Suprapubic skin (tissue), 3 donors: ENCODE measurements around the gene IFT52.
"Not testable (repeated sequence)": the region's sequence is repeated elsewhere in the genome, so short reads cannot be mapped to it uniquely, and the experiment has no call there.

Experiments used
- EP300 ChIP-seq: sonication (generic); formaldehyde crosslinking; IDR thresholded peaks from one replicate; pipeline ENCODE4 v1.6.1; 2017; ENCODE audit warnings: antibody characterized with exemption
- POLR2A ChIP-seq, 2 donors: fragments of 450-650 bp; IDR thresholded peaks; one replicate each; pipeline ENCODE4 v1.6.1; 2017; ENCODE audit warnings: antibody characterized with exemption in 2 of 2, mild to moderate bottlenecking in 2 of 2, moderate library complexity in 2 of 2
- TF ChIP-seq, protein P1 (sequence below), 2 donors: fragments of 200-600 bp in 1 of 2; fragments of 450-650 bp in 1 of 2; sonication (generic) in 1 of 2; IDR thresholded peaks; one replicate each; pipeline ENCODE4 v1.5.1; 2016 to 2019; ENCODE audit warnings: antibody characterized with exemption in 2 of 2, mild to moderate bottlenecking in 1 of 2, moderate library complexity in 1 of 2

- TF ChIP-seq POLR2A (IDR thresholded peaks at IDR 0.05); EP300: not testable (repeated sequence)
- TF ChIP-seq, protein P1, sequence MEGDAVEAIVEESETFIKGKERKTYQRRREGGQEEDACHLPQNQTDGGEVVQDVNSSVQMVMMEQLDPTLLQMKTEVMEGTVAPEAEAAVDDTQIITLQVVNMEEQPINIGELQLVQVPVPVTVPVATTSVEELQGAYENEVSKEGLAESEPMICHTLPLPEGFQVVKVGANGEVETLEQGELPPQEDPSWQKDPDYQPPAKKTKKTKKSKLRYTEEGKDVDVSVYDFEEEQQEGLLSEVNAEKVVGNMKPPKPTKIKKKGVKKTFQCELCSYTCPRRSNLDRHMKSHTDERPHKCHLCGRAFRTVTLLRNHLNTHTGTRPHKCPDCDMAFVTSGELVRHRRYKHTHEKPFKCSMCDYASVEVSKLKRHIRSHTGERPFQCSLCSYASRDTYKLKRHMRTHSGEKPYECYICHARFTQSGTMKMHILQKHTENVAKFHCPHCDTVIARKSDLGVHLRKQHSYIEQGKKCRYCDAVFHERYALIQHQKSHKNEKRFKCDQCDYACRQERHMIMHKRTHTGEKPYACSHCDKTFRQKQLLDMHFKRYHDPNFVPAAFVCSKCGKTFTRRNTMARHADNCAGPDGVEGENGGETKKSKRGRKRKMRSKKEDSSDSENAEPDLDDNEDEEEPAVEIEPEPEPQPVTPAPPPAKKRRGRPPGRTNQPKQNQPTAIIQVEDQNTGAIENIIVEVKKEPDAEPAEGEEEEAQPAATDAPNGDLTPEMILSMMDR (IDR thresholded peaks at IDR 0.05), result not testable (repeated sequence)
These were observed 61.0 kb downstream of the IFT52 start for GRCh38 chr20:43651650-43652184.
